Adrenal gland (tissue), 12 donors: ENCODE results near the gene NRXN3. TPM values are rescaled to one million over a fixed set of nuclear protein-coding genes. Genes with fewer than 3 reads are reported as not detected.

Source experiments
- DNase-seq, 7 donors: peaks; one replicate each; pipeline ENCODE4 v3.0.0-alpha.2; 2019 to 2020
- H3K27ac ChIP-seq, 5 donors: fragments of 200-600 bp; sonication (generic) in 4 of 5; 1 replicate in 3 of 5; 2 replicates in 2 of 5; pipeline versions ENCODE4 v1.5.1 to v1.8.0; 2016 to 2020; ENCODE audit warnings: mild to moderate bottlenecking in 1 of 5
- H3K27me3 ChIP-seq: fragments of 200-600 bp; 2 replicates; pipeline ENCODE4 v1.8.0; 2021
- H3K36me3 ChIP-seq, 2 donors: fragments of 200-600 bp; replicated peaks in 1 of 2; 1 replicate in 1 of 2; 2 replicates in 1 of 2; pipeline versions ENCODE4 v1.5.1 to v1.8.0; 2018 to 2022
- H3K4me1 ChIP-seq, 2 donors: fragments of 200-600 bp; replicated peaks in 1 of 2; 1 replicate in 1 of 2; 2 replicates in 1 of 2; pipeline versions ENCODE4 v1.5.1 to v1.8.0; 2018 to 2021
- H3K4me3 ChIP-seq, 4 donors: fragments of 200-600 bp; sonication (generic) in 3 of 4; one replicate each; pipeline ENCODE4 v1.5.1; 2016 to 2018
- H3K9me3 ChIP-seq, 3 donors: fragments of 200-600 bp; sonication (generic) in 1 of 3; replicated peaks in 1 of 3; 1 replicate in 2 of 3; 2 replicates in 1 of 3; pipeline versions ENCODE4 v1.5.1 to v1.8.0; 2016 to 2021
- CTCF ChIP-seq, 6 experiments: fragments of 450-650 bp in 4 of 6; fragments of 200-600 bp in 2 of 6; sonication (generic) in 1 of 6; IDR thresholded peaks; 1 replicate in 5 of 6; 2 replicates in 1 of 6; pipeline versions ENCODE4 v1.5.1 to v1.8.0; 2016 to 2021; ENCODE audit warnings: antibody characterized with exemption in 6 of 6, mild to moderate bottlenecking in 2 of 6, moderate library complexity in 1 of 6
- POLR2A ChIP-seq, 2 donors: fragments of 450-650 bp; IDR thresholded peaks; one replicate each; pipeline ENCODE4 v1.6.1; 2017; ENCODE audit warnings: antibody characterized with exemption in 2 of 2, mild to moderate bottlenecking in 2 of 2, moderate library complexity in 1 of 2
- WGBS, 4 donors: extraction: QIAGEN DNeasy Blood & Tissue Kit in 2 of 4; methylation state at CpG; one replicate each; pipeline versions ENCODE4 v1.1.5 to v1.1.7; 2013 to 2017; 5-methylcytosine and 5-hydroxymethylcytosine counted together
- intact Hi-C, 2 donors: fragments of 100-400 bp; cut with DNase I; formaldehyde crosslinking; loops; one replicate each; pipeline versions ENCODE4 v1.14.1 to v1.15.0; 2022 to 2023
- polyA plus RNA-seq, 3 donors: library from polyadenylated mRNA; stranded (reverse); fragments of 200-250 nt in 2 of 3; fragments of 350-450 nt in 1 of 3; fragmentation: Illumina TruSeq in 1 of 3; extraction: RNeasy Lipid Tissue Mini Kit (QIAGEN cat#74804) in 1 of 3; gene quantifications; one replicate each; pipeline ENCODE4 v1.2.3, GENCODE V29; 2013 to 2014
- total RNA-seq, 9 donors: library from RNA; depleted of rRNA in 4 of 9; stranded (reverse); fragments of >200 nt in 4 of 9; fragments of 120-200 nt in 1 of 9; fragmentation: NEBNext Ultra II Directional in 1 of 9; extraction: Animal tissue kit (Norgen Biotek cat#: 25700) in 1 of 9; gene quantifications; one replicate each; pipeline versions ENCODE4 v1.1.0 to v1.2.4, GENCODE V29; 2013 to 2023
- donor health status: healthy with polysubstance abuse.
- donor health status: Bipolar disorder and iron deficiency.
- donor health status: DM: yes; HTN: yes; CAD: no.
- donor health status: DM: no; HTN: no; CAD: no.
- donor health status: DM: no; HTN: no; CAD: no.
- donor health status: DM: yes; HTN: yes; CAD: no.

Gene NRXN3
- total and polyA plus RNA-seq, 12 donors, result 0.09 to 8.5 (median 1.6) TPM

- intact Hi-C loops, result no loop called here
- no peak for TF ChIP-seq POLR2A (IDR thresholded peaks at IDR 0.05)
- TF ChIP-seq CTCF (IDR thresholded peaks at IDR 0.05), result no peak
- Histone ChIP-seq H3K4me1 (no peaks in the 10 kb centered on the region), H3K36me3 (no peaks in the 10 kb centered on the region), H3K27ac (no peak overlapping the region), H3K4me3 (no peak overlapping the region), H3K27me3 (no peaks in the 10 kb centered on the region), H3K9me3 (no peaks in the 10 kb centered on the region)
- DNase-seq, result no peak
Observed at GRCh38 chr14:79204591-79204990, 1034.4 kb downstream of the NRXN3 start.

GRCh38 chr14:79209418-79209817 is 1039.2 kb downstream of the NRXN3 start:
- intact Hi-C loops, result no loop called here
- no peaks in the 10 kb centered on the region for H3K36me3 ChIP-seq

GRCh38 chr14:79225815-79226214 is 1055.6 kb downstream of the NRXN3 start:
- TF ChIP-seq CTCF (IDR thresholded peaks at IDR 0.05) (no peak), POLR2A (IDR thresholded peaks at IDR 0.05) (no peak)
- intact Hi-C loops, result no loop called here
- Histone ChIP-seq H3K4me3 (no peak overlapping the region), H3K27ac (no peak overlapping the region), H3K9me3 (no peaks in the 10 kb centered on the region), H3K36me3 (no peaks in the 10 kb centered on the region), H3K27me3 (no peaks in the 10 kb centered on the region), H3K4me1 (no peaks in the 10 kb centered on the region)
- WGBS, 4 donors, result 56 to 78% (median 61%) methylated on average over 3 of the region's 3 CpGs
- DNase-seq, result no peak

More at GRCh38 chr14:79209418-79209817, 1039.2 kb downstream of the NRXN3 start:
- 48 to 61% (median 56%) methylated on average over 2 of the region's 2 CpGs for WGBS, 4 donors
- Histone ChIP-seq H3K9me3 (no peaks in the 10 kb centered on the region), H3K27ac (no peak overlapping the region), H3K4me3 (no peak overlapping the region), H3K4me1 (no peaks in the 10 kb centered on the region), H3K27me3 (no peaks in the 10 kb centered on the region)
- TF ChIP-seq CTCF (IDR thresholded peaks at IDR 0.05), result no peak
- TF ChIP-seq POLR2A (IDR thresholded peaks at IDR 0.05), result no peak
- DNase-seq, result no peak

- no peak for TF ChIP-seq POLR2A (IDR thresholded peaks at IDR 0.05)
- no peak for TF ChIP-seq CTCF (IDR thresholded peaks at IDR 0.05)
- no peak for DNase-seq
- intact Hi-C loops, result no loop called here
- no peak overlapping the region for H3K27ac ChIP-seq
- H3K4me1 ChIP-seq, result no peaks in the 10 kb centered on the region
- no peaks in the 10 kb centered on the region for H3K36me3 ChIP-seq
- WGBS, 4 donors, result 15 to 25% (median 22%) methylated on average over 8 of the region's 8 CpGs
- H3K4me3 ChIP-seq, result no peak overlapping the region
- no peaks in the 10 kb centered on the region for H3K27me3 ChIP-seq
- H3K9me3 ChIP-seq, result no peaks in the 10 kb centered on the region
Observed at GRCh38 chr14:79229383-79229909, 1059.3 kb downstream of the NRXN3 start.
